ENCODE data around the gene ANGEL2.
"Not testable (repeated sequence)": the region's sequence is repeated elsewhere in the genome, so short reads cannot be mapped to it uniquely, and the experiment has no call there.

The ANGEL2 gene

GRCh38 chr1:213017447-213018273 lies 2.0 kb upstream of the ANGEL2 start:
- DNase-seq (ENCODE audit: low read depth): no peak

- no peak for DNase-seq (ENCODE audit: low read depth)
Measured at GRCh38 chr1:213014642-213015041, 1.0 kb downstream of the ANGEL2 start.

- no peak for DNase-seq (ENCODE audit: low read depth)
Measured at GRCh38 chr1:213008564-213008963, 7.1 kb downstream of the ANGEL2 start.

- DNase-seq (ENCODE audit: low read depth): no peak
Measured at GRCh38 chr1:213003256-213003655, 12.4 kb downstream of the ANGEL2 start.

GRCh38 chr1:212994926-212995325 lies 20.7 kb downstream of the ANGEL2 start:
- no peak for DNase-seq (ENCODE audit: low read depth)

DNA sequence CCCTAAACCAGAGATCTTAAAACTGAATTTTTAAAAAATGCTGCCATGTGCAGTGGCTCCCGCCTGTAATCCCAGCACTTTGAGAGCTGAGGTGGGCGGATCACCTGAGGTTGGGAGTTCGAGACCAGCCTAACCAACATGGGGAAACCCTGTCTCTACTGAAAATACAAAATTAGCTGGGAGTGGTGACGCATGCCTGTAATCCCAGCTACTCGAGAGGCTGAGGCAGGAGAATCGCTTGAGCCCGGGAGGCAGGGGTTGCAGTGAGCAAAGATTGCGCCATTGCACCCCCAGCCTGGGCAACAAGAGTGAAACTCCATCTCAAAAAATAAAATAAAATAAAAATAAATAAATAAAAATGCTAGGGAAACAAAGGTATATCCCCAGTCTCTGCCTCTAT lies 21.7 kb downstream of the ANGEL2 start:
- DNase-seq (ENCODE audit: low read depth): not testable (repeated sequence)

DNA sequence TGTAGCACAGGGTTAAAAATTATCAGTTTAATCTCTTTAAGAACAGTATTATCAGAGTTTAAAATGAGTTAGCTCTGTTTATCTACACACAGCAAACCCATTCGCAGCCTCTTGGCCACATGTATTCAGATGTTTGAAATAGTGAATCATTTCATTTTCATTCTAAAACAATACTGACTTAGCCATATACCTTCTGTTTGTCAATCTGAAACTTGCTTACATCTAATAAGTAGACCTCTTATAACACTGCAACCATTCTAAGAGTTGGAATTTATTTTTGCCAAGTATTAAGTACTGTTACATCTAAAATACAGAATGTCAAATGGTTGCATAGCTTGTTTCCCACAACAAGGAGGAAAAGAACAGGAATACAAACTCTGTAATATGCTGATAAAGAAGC lies 25.4 kb downstream of the ANGEL2 start:
- DNase-seq (ENCODE audit: low read depth): no peak

GRCh38 chr1:212987702-212988322 lies 27.9 kb downstream of the ANGEL2 start:
- DNase-seq (ENCODE audit: low read depth): no peak

DNA sequence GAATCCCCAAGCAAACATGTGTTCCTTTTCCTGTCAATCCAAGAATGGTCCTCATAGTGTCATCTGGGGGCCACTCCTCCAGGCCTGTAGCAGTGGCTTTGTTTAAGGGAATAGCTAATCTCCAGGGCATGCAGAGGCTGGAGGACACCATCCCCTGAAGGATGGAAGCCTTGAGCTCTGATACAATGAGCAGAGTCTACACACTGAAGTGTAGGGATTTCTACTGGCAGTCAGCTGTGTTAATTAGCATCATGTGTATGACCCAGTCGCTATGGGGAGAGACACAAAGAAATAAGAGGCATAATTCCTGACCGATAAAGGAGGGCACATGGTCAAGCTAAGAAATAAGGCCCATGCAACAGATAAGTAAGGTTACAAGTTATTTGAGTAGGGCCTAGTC lies 29.1 kb downstream of the ANGEL2 start:
- no peak for DNase-seq (ENCODE audit: low read depth)

GRCh38 chr1:212984522-212985291 lies 31.0 kb downstream of the ANGEL2 start:
- DNase-seq (ENCODE audit: low read depth): no peak

GRCh38 chr1:212983482-212983881 lies 32.2 kb downstream of the ANGEL2 start:
- no peak for DNase-seq (ENCODE audit: low read depth)

- DNase-seq (ENCODE audit: low read depth): no peak
Measured at GRCh38 chr1:212982430-212983152, 33.1 kb downstream of the ANGEL2 start.

DNA sequence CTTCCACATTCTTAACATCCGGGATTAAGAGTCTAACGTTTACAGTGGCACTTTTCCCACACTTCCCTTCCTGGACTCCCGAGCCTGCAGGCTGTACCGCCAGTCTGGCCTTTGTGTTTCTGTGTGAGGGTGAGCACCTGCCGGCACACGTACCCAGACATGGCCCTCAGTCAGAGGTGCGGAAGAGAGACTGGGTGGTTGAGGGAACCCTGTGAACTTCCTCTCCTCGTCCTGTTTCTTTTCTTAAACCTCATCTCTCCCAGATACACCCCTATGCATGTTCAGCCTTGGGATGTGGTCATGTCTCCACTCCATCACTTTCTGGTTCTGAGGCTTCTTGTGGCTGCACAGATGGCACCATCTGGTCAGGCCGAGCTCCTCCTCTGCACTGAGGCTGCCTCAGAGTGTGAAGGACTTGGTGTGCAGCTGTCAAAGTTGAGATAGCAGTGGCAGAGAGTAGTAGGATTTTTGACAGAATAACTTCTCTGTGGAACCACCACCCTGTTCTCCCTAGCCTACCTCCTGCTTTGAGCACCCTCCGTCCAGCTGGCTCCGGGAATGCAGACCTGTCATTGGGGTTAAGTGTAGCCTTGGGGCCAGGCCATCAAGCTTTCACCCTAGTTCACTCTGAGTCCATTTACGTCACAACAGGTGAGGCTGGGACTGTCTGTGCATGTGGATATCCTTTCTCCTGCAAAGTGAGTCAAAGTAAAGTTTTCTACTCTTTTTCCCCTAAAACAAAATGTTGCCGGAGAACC lies 33.9 kb downstream of the ANGEL2 start:
- DNase-seq (ENCODE audit: low read depth): no peak

DNA sequence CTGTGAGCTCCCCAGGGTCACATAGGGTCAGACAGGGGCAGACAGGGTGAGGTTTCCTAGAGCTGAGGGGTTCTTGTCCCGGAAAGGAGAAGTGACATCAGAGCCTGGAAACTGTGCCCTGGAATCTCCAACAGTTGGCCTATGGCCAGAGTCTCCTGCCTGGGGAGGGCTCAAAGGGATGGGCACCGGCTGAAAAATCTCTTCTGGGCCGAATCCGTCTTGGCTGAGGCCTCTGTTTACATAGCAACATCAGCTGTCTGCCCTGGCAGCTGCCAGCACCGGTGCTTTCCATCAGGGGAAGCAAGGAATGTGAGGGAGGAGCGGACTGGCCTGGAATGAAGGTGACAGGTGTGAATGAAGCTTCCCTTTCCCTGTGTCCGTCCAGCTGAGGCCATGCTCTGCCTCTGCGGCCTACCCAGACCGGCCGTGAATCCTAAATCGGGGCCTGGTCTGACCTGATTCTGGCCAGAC lies 34.6 kb downstream of the ANGEL2 start:
- DNase-seq (ENCODE audit: low read depth): no peak

DNA sequence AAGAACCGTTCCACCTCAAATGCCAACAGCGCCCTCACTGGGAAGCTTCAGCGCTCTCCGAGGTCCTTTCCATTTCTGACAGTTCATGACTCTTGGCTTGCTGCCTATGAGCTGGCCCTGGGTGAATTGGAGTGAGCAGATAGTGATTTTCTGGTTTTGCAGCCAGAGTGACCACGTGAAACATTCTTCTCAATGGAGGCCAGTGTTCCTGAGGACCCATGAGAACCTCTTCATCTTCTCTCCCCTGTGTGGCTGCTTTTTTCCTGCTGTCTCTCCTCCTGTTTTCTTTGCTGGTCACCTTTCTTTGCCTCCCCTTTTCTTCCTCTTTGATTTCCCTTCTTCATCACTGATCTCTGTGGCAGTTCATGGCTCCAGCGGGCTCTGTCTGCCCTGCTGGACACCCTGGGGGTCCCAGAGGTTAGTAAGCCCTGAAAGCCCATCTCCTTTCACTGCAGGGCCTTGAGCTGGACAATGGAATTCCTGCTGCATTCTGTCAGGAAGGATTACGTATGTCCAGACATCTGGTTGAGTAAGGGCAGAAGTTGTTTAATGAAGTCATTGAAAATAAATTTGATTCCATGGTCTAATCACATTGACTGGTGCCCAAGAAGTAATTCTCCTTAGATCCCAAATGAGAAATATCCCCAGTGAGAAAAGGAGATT lies 35.4 kb downstream of the ANGEL2 start:
- no peak for DNase-seq (ENCODE audit: low read depth)

DNA sequence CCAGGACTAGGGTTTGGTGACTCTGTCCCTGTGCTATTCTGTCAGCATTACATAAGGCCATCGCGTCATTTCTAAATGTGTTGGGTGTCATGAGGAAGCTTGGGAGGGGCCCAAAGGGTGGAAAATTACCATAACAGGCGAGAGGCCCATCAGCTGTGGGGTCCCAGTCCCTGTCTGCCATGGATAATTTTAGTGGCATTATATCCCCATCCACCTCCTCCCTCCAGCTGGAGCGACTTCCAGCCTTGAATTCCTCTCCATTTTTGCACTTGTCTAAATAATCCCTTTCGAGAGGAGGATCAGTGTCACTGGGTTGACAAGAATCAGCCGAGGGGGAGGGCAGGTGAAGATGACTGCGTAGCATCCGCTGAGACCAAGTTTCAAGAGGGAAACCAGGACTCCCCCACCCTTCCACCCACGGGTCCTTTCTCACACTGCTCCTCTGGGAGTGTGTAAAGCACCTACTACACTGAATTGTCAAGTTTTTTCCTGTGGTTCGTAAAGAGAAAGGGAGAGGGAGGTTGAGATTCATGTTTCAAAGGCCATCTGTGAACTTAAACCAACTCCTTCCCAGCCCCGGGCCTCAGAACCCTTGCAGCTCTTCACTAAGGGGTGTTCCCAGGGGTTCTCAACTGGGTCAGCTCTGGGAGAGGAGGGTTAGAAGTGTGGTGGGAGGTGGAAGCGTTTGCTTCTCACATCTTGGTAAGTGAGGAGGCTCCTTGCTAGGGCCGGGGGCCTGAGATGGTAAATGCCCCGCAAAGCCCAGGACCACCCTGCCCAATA lies 36.1 kb downstream of the ANGEL2 start:
- no peak for DNase-seq (ENCODE audit: low read depth)

DNA sequence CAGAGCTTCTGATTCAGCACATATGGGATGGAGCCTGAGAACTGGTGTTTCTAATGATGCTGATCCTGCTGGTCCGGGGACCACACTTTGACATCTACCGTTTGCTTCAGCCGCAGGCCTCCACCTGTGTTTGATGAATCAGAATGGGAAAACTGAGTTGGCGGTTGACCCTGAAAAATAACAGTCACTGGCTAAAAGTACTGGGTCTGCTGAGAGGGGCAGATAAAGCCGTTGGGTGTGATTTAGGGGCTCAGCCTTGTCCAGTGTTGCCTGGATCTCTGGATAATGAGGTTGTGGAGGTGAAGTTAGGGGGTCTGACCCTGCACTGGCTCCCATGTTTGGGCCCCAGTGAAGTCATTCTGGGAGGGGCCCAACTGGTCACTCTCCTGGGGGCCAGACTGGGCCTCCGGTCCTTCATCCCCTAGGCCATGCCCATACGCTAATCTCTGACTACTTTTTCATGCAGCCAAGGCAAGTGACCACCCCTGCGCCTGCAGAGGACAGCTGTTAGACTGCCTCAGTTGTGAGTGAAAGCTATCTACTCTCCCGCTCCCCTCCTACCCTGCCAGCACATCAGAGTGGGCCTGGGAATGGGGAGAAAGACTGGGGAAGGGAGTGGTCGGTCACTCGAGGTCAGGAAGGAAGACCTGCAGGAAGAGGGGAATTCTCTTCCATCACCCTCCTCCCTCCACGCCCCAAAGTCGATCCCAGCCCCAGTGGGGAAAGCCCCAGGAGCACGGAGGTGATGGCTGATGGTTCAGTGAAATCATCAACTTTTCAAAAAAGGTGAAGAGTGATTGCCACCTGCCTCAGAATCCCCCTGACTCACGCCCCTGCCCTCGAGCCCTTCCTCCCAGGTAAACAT lies 37.7 kb downstream of the ANGEL2 start:
- DNase-seq (ENCODE audit: low read depth): no peak

DNA sequence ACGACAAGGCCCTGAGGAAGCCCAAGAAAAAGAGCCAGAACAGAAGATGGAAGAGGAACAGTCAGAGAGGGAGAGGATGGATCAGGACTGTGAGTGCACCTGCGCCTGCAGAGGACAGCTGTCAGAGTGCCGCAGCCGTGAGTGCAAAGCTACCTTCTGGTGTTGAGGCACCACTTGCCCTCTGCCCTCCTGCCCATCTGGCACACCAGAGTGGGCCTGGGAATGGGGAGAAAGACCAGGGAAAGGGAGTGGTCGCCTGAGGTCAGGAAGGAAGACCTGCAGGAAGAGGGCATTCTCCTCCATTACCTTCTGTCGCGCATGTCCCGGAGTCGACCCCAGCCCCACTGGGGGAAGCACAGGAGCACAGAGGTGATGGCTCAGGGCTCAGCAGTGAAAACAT lies 39.1 kb downstream of the ANGEL2 start:
- DNase-seq (ENCODE audit: low read depth): no peak

Measured in stimulated activated CD8-positive, alpha-beta memory T cell treated with anti-CD3 and anti-CD28 coated beads, Interleukin-12 subunit alpha, Interleukin-12 subunit beta, amount 100 ng/mL, for 1 hour (primary cell).